GM23338 (cell line): ENCODE results near the gene ARRDC1. TPM values are rescaled to one million over a fixed set of nuclear protein-coding genes. Genes with fewer than 3 reads are reported as not detected.

Experiments
- ATAC-seq: fragments of 200-7000 bp; cut with Tn5 transposase; 3 replicates; pipeline ENCODE4 v1.9.1; 2020
- DNase-seq: peaks from one replicate; pipeline ENCODE4 v3.0.0-alpha.2; 2015; ENCODE audit warnings: low spot score
- H2AFZ ChIP-seq: fragments of 200-600 bp; sonication (generic); 2 replicates; pipeline ENCODE4 v1.8.0; 2016; ENCODE audit warnings: antibody characterized with exemption, mild to moderate bottlenecking, moderate library complexity
- H3F3A ChIP-seq: fragments of 200-600 bp; sonication (generic); replicated peaks from 2 replicates; pipeline ENCODE4 v1.8.0; 2017; ENCODE audit warnings: antibody characterized with exemption, mixed run types, low read depth
- H3K27ac ChIP-seq: fragments of 200-600 bp; sonication (generic); 2 replicates; pipeline ENCODE4 v1.6.1; 2016; ENCODE audit warnings: low read depth
- H3K27me3 ChIP-seq: fragments of 200-600 bp; sonication (generic); 2 replicates; pipeline ENCODE4 v1.8.0; 2016; ENCODE audit warnings: mild to moderate bottlenecking, mixed run types, moderate library complexity; ENCODE audit not compliant: insufficient read depth
- H3K36me3 ChIP-seq: fragments of 200-600 bp; sonication (generic); 2 replicates; pipeline ENCODE4 v1.8.0; 2016; ENCODE audit warnings: mild to moderate bottlenecking; ENCODE audit not compliant: insufficient read depth
- H3K4me1 ChIP-seq: fragments of 200-600 bp; sonication (generic); 2 replicates; pipeline ENCODE4 v1.8.0; 2016; ENCODE audit warnings: mild to moderate bottlenecking, moderate library complexity; ENCODE audit not compliant: insufficient read depth
- H3K4me2 ChIP-seq: fragments of 200-600 bp; sonication (generic); 2 replicates; pipeline ENCODE4 v1.7.1; 2017; ENCODE audit warnings: mixed run types
- H3K4me3 ChIP-seq: fragments of 200-600 bp; sonication (generic); 2 replicates; pipeline ENCODE4 v1.6.1; 2016; ENCODE audit warnings: mixed run types
- H3K79me2 ChIP-seq: fragments of 200-600 bp; sonication (generic); replicated peaks from 2 replicates; pipeline ENCODE4 v1.8.0; 2017; ENCODE audit warnings: mild to moderate bottlenecking; ENCODE audit not compliant: insufficient read depth
- H3K9me2 ChIP-seq: fragments of 200-600 bp; sonication (generic); 2 replicates; pipeline ENCODE4 v1.8.0; 2017; ENCODE audit not compliant: insufficient read depth
- H4K20me1 ChIP-seq: fragments of 200-600 bp; sonication (generic); replicated peaks from 2 replicates; pipeline ENCODE4 v1.8.0; 2017; ENCODE audit warnings: mild to moderate bottlenecking; ENCODE audit not compliant: insufficient read depth
- H3K27ac Mint-ChIP-seq: 2 replicates; pipeline ENCODE4 v1.8.0; 2020; ENCODE audit warnings: inconsistent platforms, mild to moderate bottlenecking, moderate library complexity, mixed read lengths
- H3K27me3 Mint-ChIP-seq: 3 replicates; pipeline ENCODE4 v1.8.0; 2022; ENCODE audit warnings: low read depth, mild to moderate bottlenecking, moderate library complexity, mixed read lengths, inconsistent platforms; ENCODE audit not compliant: insufficient read depth, poor library complexity
- H3K36me3 Mint-ChIP-seq: 3 replicates; pipeline ENCODE4 v1.8.0; 2021; ENCODE audit warnings: low read depth, mild to moderate bottlenecking, inconsistent platforms, moderate library complexity, mixed read lengths
- H3K4me1 Mint-ChIP-seq: 3 replicates; pipeline ENCODE4 v1.8.0; 2020; ENCODE audit warnings: mild to moderate bottlenecking, inconsistent platforms, mixed read lengths
- H3K4me3 Mint-ChIP-seq: 3 replicates; pipeline ENCODE4 v1.8.0; 2021; ENCODE audit warnings: moderate library complexity, mild to moderate bottlenecking, inconsistent platforms, mixed read lengths
- H3K9me3 Mint-ChIP-seq: 3 replicates; pipeline ENCODE4 v1.8.0; 2020; ENCODE audit warnings: moderate library complexity, mild to moderate bottlenecking, inconsistent platforms, mixed read lengths
- CREB1 ChIP-seq: fragments of 250-450 bp; sonication (Bioruptor Pico); IDR thresholded peaks from 2 replicates; pipeline ENCODE4 v1.5.0; 2020; ENCODE audit warnings: low read depth, mild to moderate bottlenecking, moderate library complexity
- CTCF ChIP-seq, 2 experiments: fragments of 200-600 bp in 1 of 2; sonication (generic) in 1 of 2; conservative IDR thresholded peaks; 2 replicates each; pipeline versions ENCODE4 v1.5.1 to v1.6.1; 2016 to 2017; ENCODE audit warnings: antibody characterized with exemption in 2 of 2, low read depth in 2 of 2, mild to moderate bottlenecking in 2 of 2, moderate library complexity in 1 of 2
- EZH2 ChIP-seq: fragments of 200-600 bp; sonication (generic); IDR thresholded peaks from one replicate; pipeline ENCODE4 v1.8.0; 2017; ENCODE audit warnings: antibody characterized with exemption, mild to moderate bottlenecking, low read depth; ENCODE audit not compliant: unreplicated experiment
- EZH2phosphoT487 ChIP-seq: fragments of 200-600 bp; sonication (generic); IDR thresholded peaks from one replicate; pipeline ENCODE4 v1.8.1; 2018; ENCODE audit warnings: antibody characterized with exemption; ENCODE audit not compliant: unreplicated experiment
- JUNB ChIP-seq: IDR thresholded peaks from one replicate; pipeline ENCODE4 v1.6.1; 2016; ENCODE audit warnings: antibody characterized with exemption; ENCODE audit not compliant: unreplicated experiment
- NANOG ChIP-seq: IDR thresholded peaks from 2 replicates; pipeline ENCODE4 v1.6.1; 2016; ENCODE audit warnings: antibody characterized with exemption, borderline replicate concordance
- POLR2AphosphoS5 ChIP-seq: IDR thresholded peaks from 2 replicates; pipeline ENCODE4 v1.6.1; 2016; ENCODE audit warnings: antibody characterized with exemption, low read depth
- STAT1 ChIP-seq: IDR thresholded peaks from one replicate; pipeline ENCODE4 v1.6.1; 2016; ENCODE audit warnings: antibody characterized with exemption; ENCODE audit not compliant: unreplicated experiment
- ZNF114 ChIP-seq: fragments of 250-450 bp; sonication (Bioruptor Pico); IDR thresholded peaks from 2 replicates; pipeline ENCODE4 v1.5.0; 2020; ENCODE audit warnings: mild to moderate bottlenecking, moderate library complexity
- ZNF331 ChIP-seq: fragments of 250-450 bp; sonication (Bioruptor Pico); IDR thresholded peaks from 2 replicates; pipeline ENCODE4 v1.5.0; 2020; ENCODE audit warnings: low read depth, mild to moderate bottlenecking, moderate library complexity
- polyA plus RNA-seq: library from polyadenylated mRNA; unstranded; fragments of >200 nt; fragmentation: Nextera tagmentation; extraction: Ambion mirVana; gene quantifications from 2 replicates; pipeline ENCODE4 v1.2.1, GENCODE V29; 2016
- total RNA-seq: library from RNA; depleted of rRNA; stranded (reverse); fragments of >200 nt; shearing (Covaris generic); gene quantifications from 2 replicates; pipeline ENCODE4 v1.2.3, GENCODE V29; 2014
- TF ChIP-seq, protein P1 (sequence below): IDR thresholded peaks from 2 replicates; pipeline ENCODE4 v1.6.1; 2016; ENCODE audit warnings: antibody characterized with exemption
- TF ChIP-seq, protein P2 (sequence below): fragments of 250-450 bp; sonication (Bioruptor Pico); IDR thresholded peaks from 2 replicates; pipeline ENCODE4 v1.5.0; 2020; ENCODE audit warnings: mild to moderate bottlenecking, moderate library complexity
- TF ChIP-seq, protein P3 (sequence below): IDR thresholded peaks from one replicate; pipeline ENCODE4 v1.6.1; 2018; ENCODE audit warnings: antibody characterized with exemption; ENCODE audit not compliant: unreplicated experiment

ARRDC1 gene
- total and polyA plus RNA-seq, 2 experiments from 2014 or later = 36.6 to 63.8 TPM

DNA sequence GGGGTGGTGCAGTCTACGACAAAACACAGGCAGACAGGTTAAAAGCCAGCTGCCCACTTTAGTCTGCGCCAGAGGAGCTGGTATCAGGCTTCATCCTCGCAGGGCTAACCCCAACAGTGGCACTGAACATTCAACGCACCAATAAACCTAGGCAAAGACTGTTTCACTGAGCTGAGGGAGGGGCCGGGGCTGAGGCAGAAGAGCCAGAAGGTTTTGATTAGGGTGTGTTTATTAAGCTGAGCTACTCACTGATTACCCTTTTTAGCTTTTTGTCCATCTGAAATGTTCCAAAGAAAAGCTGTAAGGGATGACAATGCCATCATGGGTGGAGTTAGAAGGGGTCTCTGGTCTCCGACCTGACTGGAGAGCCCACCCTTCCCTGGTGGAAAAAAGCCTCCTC, 16.6 kb upstream of the ARRDC1 start:
- H3K79me2 ChIP-seq = peaks cover 17% of the 10 kb centered on the region
- peaks cover 2% of the 10 kb centered on the region; the same call in 1 of the 3 replicates for H3K9me3 Mint-ChIP-seq
- no peak for ATAC-seq

More for the DNA sequence above, 16.6 kb upstream of the ARRDC1 start:
- no peak overlapping the region for H2AFZ ChIP-seq
- Mint-ChIP-seq H3K27ac (no peak overlapping the region), H3K36me3 (peaks cover 46% of the 10 kb centered on the region), H3K4me3 (peak overlapping the region; percentile 88), H3K27me3 (peaks cover 15% of the 10 kb centered on the region), H3K4me1 (peaks cover 5% of the 10 kb centered on the region; the same call in 2 of the 3 replicates)
- peaks cover 9% of the 10 kb centered on the region for H3K4me1 ChIP-seq
- H3K36me3 ChIP-seq = peaks cover 15% of the 10 kb centered on the region
- DNase-seq = no peak
- H4K20me1 ChIP-seq = peaks cover 14% of the 10 kb centered on the region; the same call in 1 of the 2 replicates
- H3K27me3 ChIP-seq = no peaks in the 10 kb centered on the region
- H3K9me2 ChIP-seq = no peaks in the 10 kb centered on the region
- H3K4me2 ChIP-seq = peak overlapping the region; percentile 87
- 0 out of 2 replicates have a peak, but pooled peaks cover 7% of the 10 kb centered on the region for H3F3A ChIP-seq
- H3K4me3 ChIP-seq = peak overlapping the region; percentile 79
- TF ChIP-seq STAT1 (no peak), EZH2 (no peak), ZNF331 (no peak), NANOG (no peak), JUNB (no peak), CTCF (conservative IDR thresholded peaks at IDR 0.05; ENCODE audit: low read depth in 2 of 2) (no peak), EZH2phosphoT487 (no peak), CREB1 (CRISPR knock-in tag) (no peak), POLR2AphosphoS5 (no peak), ZNF114 (no peak)
- TF ChIP-seq, protein P1, sequence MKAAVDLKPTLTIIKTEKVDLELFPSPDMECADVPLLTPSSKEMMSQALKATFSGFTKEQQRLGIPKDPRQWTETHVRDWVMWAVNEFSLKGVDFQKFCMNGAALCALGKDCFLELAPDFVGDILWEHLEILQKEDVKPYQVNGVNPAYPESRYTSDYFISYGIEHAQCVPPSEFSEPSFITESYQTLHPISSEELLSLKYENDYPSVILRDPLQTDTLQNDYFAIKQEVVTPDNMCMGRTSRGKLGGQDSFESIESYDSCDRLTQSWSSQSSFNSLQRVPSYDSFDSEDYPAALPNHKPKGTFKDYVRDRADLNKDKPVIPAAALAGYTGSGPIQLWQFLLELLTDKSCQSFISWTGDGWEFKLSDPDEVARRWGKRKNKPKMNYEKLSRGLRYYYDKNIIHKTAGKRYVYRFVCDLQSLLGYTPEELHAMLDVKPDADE = no peak
- TF ChIP-seq, protein P2, sequence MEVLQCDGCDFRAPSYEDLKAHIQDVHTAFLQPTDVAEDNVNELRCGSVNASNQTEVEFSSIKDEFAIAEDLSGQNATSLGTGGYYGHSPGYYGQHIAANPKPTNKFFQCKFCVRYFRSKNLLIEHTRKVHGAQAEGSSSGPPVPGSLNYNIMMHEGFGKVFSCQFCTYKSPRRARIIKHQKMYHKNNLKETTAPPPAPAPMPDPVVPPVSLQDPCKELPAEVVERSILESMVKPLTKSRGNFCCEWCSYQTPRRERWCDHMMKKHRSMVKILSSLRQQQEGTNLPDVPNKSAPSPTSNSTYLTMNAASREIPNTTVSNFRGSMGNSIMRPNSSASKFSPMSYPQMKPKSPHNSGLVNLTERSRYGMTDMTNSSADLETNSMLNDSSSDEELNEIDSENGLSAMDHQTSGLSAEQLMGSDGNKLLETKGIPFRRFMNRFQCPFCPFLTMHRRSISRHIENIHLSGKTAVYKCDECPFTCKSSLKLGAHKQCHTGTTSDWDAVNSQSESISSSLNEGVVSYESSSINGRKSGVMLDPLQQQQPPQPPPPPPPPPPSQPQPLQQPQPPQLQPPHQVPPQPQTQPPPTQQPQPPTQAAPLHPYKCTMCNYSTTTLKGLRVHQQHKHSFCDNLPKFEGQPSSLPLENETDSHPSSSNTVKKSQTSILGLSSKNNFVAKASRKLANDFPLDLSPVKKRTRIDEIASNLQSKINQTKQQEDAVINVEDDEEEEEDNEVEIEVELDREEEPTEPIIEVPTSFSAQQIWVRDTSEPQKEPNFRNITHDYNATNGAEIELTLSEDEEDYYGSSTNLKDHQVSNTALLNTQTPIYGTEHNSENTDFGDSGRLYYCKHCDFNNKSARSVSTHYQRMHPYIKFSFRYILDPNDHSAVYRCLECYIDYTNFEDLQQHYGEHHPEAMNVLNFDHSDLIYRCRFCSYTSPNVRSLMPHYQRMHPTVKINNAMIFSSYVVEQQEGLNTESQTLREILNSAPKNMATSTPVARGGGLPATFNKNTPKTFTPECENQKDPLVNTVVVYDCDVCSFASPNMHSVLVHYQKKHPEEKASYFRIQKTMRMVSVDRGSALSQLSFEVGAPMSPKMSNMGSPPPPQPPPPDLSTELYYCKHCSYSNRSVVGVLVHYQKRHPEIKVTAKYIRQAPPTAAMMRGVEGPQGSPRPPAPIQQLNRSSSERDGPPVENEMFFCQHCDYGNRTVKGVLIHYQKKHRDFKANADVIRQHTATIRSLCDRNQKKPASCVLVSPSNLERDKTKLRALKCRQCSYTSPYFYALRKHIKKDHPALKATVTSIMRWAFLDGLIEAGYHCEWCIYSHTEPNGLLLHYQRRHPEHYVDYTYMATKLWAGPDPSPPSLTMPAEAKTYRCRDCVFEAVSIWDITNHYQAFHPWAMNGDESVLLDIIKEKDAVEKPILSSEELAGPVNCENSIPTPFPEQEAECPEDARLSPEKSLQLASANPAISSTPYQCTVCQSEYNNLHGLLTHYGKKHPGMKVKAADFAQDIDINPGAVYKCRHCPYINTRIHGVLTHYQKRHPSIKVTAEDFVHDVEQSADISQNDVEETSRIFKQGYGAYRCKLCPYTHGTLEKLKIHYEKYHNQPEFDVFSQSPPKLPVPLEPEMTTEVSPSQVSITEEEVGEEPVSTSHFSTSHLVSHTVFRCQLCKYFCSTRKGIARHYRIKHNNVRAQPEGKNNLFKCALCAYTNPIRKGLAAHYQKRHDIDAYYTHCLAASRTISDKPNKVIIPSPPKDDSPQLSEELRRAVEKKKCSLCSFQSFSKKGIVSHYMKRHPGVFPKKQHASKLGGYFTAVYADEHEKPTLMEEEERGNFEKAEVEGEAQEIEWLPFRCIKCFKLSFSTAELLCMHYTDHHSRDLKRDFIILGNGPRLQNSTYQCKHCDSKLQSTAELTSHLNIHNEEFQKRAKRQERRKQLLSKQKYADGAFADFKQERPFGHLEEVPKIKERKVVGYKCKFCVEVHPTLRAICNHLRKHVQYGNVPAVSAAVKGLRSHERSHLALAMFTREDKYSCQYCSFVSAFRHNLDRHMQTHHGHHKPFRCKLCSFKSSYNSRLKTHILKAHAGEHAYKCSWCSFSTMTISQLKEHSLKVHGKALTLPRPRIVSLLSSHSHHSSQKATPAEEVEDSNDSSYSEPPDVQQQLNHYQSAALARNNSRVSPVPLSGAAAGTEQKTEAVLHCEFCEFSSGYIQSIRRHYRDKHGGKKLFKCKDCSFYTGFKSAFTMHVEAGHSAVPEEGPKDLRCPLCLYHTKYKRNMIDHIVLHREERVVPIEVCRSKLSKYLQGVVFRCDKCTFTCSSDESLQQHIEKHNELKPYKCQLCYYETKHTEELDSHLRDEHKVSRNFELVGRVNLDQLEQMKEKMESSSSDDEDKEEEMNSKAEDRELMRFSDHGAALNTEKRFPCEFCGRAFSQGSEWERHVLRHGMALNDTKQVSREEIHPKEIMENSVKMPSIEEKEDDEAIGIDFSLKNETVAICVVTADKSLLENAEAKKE (CRISPR knock-in tag) = no peak
- TF ChIP-seq, protein P3, sequence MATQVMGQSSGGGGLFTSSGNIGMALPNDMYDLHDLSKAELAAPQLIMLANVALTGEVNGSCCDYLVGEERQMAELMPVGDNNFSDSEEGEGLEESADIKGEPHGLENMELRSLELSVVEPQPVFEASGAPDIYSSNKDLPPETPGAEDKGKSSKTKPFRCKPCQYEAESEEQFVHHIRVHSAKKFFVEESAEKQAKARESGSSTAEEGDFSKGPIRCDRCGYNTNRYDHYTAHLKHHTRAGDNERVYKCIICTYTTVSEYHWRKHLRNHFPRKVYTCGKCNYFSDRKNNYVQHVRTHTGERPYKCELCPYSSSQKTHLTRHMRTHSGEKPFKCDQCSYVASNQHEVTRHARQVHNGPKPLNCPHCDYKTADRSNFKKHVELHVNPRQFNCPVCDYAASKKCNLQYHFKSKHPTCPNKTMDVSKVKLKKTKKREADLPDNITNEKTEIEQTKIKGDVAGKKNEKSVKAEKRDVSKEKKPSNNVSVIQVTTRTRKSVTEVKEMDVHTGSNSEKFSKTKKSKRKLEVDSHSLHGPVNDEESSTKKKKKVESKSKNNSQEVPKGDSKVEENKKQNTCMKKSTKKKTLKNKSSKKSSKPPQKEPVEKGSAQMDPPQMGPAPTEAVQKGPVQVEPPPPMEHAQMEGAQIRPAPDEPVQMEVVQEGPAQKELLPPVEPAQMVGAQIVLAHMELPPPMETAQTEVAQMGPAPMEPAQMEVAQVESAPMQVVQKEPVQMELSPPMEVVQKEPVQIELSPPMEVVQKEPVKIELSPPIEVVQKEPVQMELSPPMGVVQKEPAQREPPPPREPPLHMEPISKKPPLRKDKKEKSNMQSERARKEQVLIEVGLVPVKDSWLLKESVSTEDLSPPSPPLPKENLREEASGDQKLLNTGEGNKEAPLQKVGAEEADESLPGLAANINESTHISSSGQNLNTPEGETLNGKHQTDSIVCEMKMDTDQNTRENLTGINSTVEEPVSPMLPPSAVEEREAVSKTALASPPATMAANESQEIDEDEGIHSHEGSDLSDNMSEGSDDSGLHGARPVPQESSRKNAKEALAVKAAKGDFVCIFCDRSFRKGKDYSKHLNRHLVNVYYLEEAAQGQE = no peak
- no peak overlapping the region for H3K27ac ChIP-seq
